Mammary epithelial cell (primary cell): ENCODE measurements around the gene MBLAC1.

Source experiments
- EZH2 ChIP-seq: IDR thresholded peaks from 2 replicates; pipeline ENCODE4 v1.6.1; 2012; ENCODE audit warnings: low read length, inconsistent platforms, borderline replicate concordance
- TF ChIP-seq, protein P1 (sequence below), 2 donors: IDR thresholded peaks in 1 of 2; conservative IDR thresholded peaks in 1 of 2; 2 replicates each; pipeline ENCODE4 v1.5.1; 2011 to 2012; ENCODE audit warnings: inconsistent platforms in 2 of 2, low read length in 2 of 2, mild to moderate bottlenecking in 2 of 2, control low read depth in 1 of 2, low read depth in 1 of 2; ENCODE audit not compliant: insufficient read depth in 1 of 2; ENCODE audit errors: extremely low read depth in 1 of 2

DNA sequence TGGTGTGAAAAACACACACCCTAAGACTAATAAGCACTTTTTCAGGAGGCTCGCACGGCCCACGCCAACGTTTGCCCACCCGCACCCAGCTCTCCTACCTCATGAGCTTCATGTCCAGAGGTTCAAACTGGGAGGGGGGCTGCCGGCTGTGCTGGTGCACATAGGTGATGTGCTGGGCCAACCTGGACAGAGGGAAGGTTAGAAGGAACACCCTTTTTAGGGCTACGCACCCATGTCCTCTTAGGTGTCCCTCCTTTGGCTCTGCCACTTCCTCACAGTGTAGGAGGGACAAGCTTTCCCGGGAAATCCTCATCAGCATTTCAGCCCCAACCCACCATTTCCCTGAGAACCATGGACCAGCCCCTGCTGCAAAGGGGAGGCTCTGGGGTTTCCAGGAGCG, 31.5 kb upstream of the MBLAC1 start:
- TF ChIP-seq, protein P1, sequence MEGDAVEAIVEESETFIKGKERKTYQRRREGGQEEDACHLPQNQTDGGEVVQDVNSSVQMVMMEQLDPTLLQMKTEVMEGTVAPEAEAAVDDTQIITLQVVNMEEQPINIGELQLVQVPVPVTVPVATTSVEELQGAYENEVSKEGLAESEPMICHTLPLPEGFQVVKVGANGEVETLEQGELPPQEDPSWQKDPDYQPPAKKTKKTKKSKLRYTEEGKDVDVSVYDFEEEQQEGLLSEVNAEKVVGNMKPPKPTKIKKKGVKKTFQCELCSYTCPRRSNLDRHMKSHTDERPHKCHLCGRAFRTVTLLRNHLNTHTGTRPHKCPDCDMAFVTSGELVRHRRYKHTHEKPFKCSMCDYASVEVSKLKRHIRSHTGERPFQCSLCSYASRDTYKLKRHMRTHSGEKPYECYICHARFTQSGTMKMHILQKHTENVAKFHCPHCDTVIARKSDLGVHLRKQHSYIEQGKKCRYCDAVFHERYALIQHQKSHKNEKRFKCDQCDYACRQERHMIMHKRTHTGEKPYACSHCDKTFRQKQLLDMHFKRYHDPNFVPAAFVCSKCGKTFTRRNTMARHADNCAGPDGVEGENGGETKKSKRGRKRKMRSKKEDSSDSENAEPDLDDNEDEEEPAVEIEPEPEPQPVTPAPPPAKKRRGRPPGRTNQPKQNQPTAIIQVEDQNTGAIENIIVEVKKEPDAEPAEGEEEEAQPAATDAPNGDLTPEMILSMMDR (conservative IDR thresholded peaks at IDR 0.05 in 1 of 2, IDR thresholded peaks at IDR 0.05 in 1 of 2; ENCODE audit: extremely low read depth in 1 of 2, insufficient read depth in 1 of 2, low read depth in 1 of 2, low read length in 2 of 2): no peak
- no peak for TF ChIP-seq EZH2
